GM12864 (cell line): ENCODE data around the gene NKD2.

Experiments
- DNase-seq: peaks from one replicate; pipeline ENCODE4 v3.0.0-alpha.2; 2011; ENCODE audit warnings: low read depth
- H3K4me3 ChIP-seq: 2 replicates; pipeline ENCODE4 v1.5.1; 2011; ENCODE audit warnings: mild to moderate bottlenecking, low read depth, low read length, control low read depth
- TF ChIP-seq, protein P1 (sequence below): IDR thresholded peaks from 2 replicates; pipeline ENCODE4 v1.5.1; 2011; ENCODE audit warnings: low read depth, mild to moderate bottlenecking, moderate library complexity, low read length, control low read depth, inconsistent platforms; ENCODE audit errors: missing control alignments

The NKD2 gene, protein sequence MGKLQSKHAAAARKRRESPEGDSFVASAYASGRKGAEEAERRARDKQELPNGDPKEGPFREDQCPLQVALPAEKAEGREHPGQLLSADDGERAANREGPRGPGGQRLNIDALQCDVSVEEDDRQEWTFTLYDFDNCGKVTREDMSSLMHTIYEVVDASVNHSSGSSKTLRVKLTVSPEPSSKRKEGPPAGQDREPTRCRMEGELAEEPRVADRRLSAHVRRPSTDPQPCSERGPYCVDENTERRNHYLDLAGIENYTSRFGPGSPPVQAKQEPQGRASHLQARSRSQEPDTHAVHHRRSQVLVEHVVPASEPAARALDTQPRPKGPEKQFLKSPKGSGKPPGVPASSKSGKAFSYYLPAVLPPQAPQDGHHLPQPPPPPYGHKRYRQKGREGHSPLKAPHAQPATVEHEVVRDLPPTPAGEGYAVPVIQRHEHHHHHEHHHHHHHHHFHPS

DNA sequence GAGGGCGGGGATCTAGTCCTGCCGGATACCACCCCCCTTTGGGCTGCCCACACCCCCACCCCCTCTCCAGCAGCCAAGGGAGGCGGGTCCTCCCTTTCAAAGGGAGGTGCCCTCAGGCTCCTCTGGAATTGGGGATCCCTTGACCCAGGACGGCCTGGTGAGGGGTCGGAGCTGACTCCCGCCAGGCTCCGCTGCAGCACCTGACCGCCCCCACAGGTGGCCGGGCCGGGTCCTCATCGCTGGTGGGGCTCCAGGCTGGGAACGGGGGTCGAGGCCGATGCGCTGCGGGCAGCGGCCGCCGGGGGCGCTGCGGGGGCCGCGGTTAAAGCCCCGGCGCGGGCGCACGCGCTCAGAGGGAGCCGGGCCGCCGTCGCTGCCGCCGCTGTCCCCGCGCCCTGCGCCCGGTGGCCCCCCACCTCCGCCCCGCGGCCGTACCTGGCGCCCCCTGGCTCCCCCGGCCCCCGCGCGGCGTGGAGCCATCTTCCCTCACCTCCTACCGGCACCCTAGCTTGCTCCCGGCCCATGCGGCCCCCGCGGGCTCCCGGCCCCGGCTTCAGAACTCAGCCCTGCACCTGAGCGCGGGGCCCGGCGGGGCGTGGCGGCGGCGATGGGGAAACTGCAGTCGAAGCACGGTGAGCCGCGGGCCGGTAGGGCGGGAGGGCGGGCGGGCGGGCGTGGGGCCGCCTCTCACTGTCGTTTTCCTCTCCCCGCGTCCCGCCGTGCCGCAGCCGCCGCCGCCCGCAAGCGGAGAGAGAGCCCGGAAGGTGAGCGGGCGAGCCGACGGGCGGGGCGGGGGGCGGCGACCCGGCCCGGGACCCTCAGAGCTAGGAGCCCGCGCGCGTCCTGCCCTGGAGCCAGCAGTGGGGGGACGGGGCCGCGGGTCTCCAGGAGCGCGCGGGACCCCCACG lies at the start of gene NKD2:
NKD2 (plus strand) TSS at position 352 of the 908 bp plus-strand sequence; CDS start at position 608, 256 bp downstream.
- no peak for DNase-seq
- TF ChIP-seq, protein P1, sequence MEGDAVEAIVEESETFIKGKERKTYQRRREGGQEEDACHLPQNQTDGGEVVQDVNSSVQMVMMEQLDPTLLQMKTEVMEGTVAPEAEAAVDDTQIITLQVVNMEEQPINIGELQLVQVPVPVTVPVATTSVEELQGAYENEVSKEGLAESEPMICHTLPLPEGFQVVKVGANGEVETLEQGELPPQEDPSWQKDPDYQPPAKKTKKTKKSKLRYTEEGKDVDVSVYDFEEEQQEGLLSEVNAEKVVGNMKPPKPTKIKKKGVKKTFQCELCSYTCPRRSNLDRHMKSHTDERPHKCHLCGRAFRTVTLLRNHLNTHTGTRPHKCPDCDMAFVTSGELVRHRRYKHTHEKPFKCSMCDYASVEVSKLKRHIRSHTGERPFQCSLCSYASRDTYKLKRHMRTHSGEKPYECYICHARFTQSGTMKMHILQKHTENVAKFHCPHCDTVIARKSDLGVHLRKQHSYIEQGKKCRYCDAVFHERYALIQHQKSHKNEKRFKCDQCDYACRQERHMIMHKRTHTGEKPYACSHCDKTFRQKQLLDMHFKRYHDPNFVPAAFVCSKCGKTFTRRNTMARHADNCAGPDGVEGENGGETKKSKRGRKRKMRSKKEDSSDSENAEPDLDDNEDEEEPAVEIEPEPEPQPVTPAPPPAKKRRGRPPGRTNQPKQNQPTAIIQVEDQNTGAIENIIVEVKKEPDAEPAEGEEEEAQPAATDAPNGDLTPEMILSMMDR: peak; percentile 56
- no peak within 1 kb of the TSS for H3K4me3 ChIP-seq

DNA sequence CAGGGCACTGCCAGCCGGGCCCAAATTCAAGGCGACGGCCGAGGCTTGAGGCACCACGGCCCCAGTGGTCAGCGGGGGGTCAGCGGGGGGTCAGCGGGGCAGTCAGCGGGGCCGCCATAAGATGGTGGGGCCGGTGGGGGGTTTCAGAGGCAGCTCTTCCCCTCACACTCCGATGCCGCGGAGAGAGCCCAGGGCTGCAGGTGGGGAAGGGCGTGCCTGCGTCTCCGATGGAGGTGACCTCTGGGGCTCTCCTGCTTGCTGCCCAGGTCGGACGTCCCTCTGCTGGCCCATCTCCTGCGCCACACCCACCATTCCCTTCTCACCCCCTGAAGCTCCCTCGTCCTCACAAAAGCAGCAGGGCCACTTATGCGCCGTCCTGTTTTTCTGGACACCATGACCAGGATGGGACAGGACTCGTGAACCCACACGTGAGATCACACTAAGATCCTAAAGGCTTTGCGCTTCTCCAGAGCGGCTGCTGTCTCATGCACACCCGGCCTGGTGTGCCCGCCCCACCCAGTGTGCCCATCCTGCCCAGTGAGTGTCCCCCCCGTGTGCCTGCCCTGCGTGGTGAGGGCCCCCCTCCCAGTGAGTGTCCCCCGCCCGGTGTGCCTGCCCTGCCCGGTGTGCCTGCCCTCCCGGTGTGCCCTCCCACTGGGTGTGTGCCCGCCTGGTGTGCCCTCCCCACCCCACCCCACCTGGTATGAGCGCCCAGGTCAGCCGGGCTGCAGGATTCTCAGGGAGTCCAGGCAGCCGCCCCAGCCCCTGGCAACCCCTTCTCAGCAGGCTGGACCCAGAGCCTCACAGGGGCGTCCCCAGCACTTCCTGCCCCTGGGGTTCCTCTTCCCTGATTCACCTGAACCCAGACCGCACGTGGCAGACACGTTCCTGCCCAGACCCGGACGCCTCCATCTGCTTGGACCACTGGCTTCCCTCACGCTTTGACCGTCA lies 48.7 kb upstream of the NKD2 start:
- TF ChIP-seq, protein P1: no peak
- no peak overlapping the region for H3K4me3 ChIP-seq
- no peak for DNase-seq

DNA sequence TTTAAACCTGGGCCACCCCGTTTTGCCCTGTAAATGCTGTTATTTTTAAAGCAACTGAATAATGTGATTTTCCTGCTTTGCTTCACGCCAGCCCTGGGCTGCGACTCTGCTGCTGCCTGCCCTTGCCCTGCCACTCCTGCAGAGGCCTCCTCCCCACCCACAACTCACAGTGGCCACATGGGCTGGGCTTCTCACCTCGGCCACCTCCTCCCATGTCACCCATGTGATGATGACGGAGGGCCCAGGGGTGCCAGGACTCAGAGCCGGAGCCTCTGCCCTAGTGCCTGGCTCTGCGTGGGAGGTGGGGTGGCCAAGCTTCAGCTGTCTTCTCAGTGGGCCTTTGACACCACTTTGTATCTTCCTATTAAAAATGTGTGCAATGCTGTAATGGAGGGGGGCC lies 48.1 kb upstream of the NKD2 start:
- TF ChIP-seq, protein P1: no peak
- no peak for DNase-seq
- no peak overlapping the region for H3K4me3 ChIP-seq

DNA sequence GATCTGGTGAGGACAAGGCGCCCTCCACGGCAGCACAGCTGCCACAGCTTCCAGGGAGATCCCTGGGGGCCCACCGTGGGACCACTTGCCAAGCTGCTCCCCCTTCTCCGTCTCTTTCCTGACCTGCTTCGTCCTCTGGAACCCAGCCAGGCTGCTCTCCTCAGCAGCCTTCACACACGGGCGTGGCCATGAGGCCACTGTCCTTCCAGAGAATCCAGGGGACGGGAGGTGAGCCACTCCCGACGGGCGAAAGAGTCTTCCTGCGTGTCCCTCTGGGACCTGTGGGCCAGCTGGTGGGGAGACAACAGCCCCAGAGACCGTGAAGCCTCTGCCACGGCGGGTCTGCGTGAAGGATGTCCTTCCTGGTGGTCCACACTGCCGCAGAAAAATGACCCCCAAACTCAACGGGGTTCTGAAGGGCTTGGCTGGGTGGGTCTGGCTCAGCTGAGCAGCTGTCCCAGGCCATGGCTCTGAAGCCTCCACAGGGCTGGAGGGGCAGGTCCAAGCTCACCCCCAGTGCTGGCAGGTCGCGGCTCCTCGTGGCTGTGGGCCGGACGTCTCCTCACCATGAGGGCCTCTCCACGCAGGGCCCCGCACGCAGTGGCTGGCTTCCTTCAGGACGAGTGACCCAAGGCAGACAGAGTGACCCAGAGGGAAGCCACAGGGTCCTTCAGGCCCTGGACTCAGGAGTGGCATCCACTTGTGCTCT lies 47.4 kb upstream of the NKD2 start:
- TF ChIP-seq, protein P1: no peak
- no peak overlapping the region for H3K4me3 ChIP-seq
- DNase-seq: no peak

DNA sequence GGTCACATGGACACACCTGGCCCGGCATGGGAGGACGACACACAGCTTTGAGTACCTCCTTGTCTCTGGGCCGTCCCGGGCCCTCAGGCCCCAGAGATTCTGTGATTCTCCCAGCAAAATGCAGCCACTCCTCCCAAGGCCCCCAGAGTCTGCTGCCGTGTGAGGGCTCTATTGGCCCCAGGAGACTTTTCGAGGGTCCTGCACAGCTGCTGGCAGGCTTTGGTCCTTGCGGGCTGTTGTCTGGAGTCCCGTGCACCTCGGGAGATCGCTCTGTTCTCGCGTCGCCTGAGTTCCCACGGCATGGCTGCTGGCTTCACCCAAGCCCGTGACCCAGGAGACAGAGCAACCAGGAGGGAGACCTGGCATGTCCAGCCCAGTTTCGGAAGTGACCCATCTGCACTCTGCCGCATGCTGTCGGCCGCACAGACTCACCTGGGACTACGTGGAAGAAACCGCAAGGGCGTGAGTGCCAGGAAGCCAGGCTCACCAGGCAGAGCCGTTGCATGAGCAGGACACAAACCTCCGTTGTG lies 46.8 kb upstream of the NKD2 start:
- TF ChIP-seq, protein P1: no peak
- H3K4me3 ChIP-seq: no peak overlapping the region
- no peak for DNase-seq
